ENCODE data around the gene IL10RB.

- no peak for TF ChIP-seq CTCF (conservative IDR thresholded peaks at IDR 0.05)
- peak; percentile 70 for TF ChIP-seq ZFX (IDR thresholded peaks at IDR 0.05)
These were observed 58.4 kb downstream of the IL10RB start, which contains the start of gene IFNAR1 for GRCh38 chr21:33324291-33325221.
